Measurements from ENCODE around the gene TOPORS.

GRCh38 chr9:32516241-32516640 is 36.1 kb downstream of the TOPORS start:
- TF ChIP-seq ATF3 (IDR thresholded peaks at IDR 0.05), result no peak
- TF ChIP-seq CTCF (IDR thresholded peaks at IDR 0.05; ENCODE audit: low read depth, low read length, missing input control), result no peak
- no peak for TF ChIP-seq YY1 (IDR thresholded peaks at IDR 0.05)
- TF ChIP-seq EGR1 (IDR thresholded peaks at IDR 0.05; ENCODE audit: low read depth in 2 of 2), result no peak
- TF ChIP-seq MAX (IDR thresholded peaks at IDR 0.05), result no peak
- TF ChIP-seq GABPA (IDR thresholded peaks at IDR 0.05 in 1 of 2, conservative IDR thresholded peaks at IDR 0.05 in 1 of 2), result no peak
- no peak for TF ChIP-seq REST (IDR thresholded peaks at IDR 0.05)
- TF ChIP-seq TAF1 (conservative IDR thresholded peaks at IDR 0.05), result no peak
- TF ChIP-seq RAD21 (IDR thresholded peaks at IDR 0.05), result no peak
- no peak for TF ChIP-seq SP1 (IDR thresholded peaks at IDR 0.05)
- no peak for TF ChIP-seq FOXA1 (IDR thresholded peaks at IDR 0.05)
- TF ChIP-seq FOXA2 (IDR thresholded peaks at IDR 0.05), result no peak
